Body of pancreas (tissue), 4 donors: ENCODE measurements around the gene SARS1. TPM values are rescaled to one million over a fixed set of nuclear protein-coding genes. Genes with fewer than 3 reads are reported as not detected.

Experiments used
- ATAC-seq: fragments of 150-250 bp; one replicate; pipeline ENCODE4 v1.9.1; 2016
- DNase-seq, 4 donors: peaks; one replicate each; pipeline ENCODE4 v3.0.0-alpha.2; 2019
- H3K27ac ChIP-seq, 4 donors: fragments of 200-600 bp; sonication (generic); 1 replicate in 3 of 4; 2 replicates in 1 of 4; pipeline versions ENCODE4 v1.5.1 to v1.6.1; 2016 to 2019; ENCODE audit warnings: mild to moderate bottlenecking in 1 of 4, mixed read lengths in 1 of 4, moderate library complexity in 1 of 4
- H3K27me3 ChIP-seq, 2 donors: fragments of 200-600 bp; sonication (generic); one replicate each; pipeline ENCODE4 v1.6.0; 2016; ENCODE audit warnings: mild to moderate bottlenecking in 1 of 2
- H3K36me3 ChIP-seq, 2 donors: fragments of 200-600 bp; sonication (generic); replicated peaks in 1 of 2; 2 replicates each; pipeline ENCODE4 v1.5.1; 2016; ENCODE audit warnings: low read depth in 2 of 2; ENCODE audit not compliant: insufficient read depth in 1 of 2
- H3K4me1 ChIP-seq: fragments of 200-600 bp; sonication (generic); one replicate; pipeline ENCODE4 v1.6.0; 2016
- H3K4me3 ChIP-seq, 2 donors: fragments of 200-600 bp; sonication (generic); 1 replicate in 1 of 2; 2 replicates in 1 of 2; pipeline ENCODE4 v1.5.1; 2016 to 2019
- H3K9me3 ChIP-seq, 3 donors: fragments of 200-600 bp; sonication (generic); 1 replicate in 2 of 3; 2 replicates in 1 of 3; pipeline ENCODE4 v1.5.1; 2016
- CTCF ChIP-seq, 7 experiments: fragments of 450-650 bp in 4 of 7; fragments of 200-600 bp in 3 of 7; sonication (generic) in 3 of 7; IDR thresholded peaks; one replicate each; pipeline ENCODE4 v1.5.1; 2016 to 2019; ENCODE audit warnings: antibody characterized with exemption in 7 of 7
- POLR2A ChIP-seq, 3 donors: fragments of 450-650 bp; IDR thresholded peaks; one replicate each; pipeline ENCODE4 v1.6.1; 2016; ENCODE audit warnings: antibody characterized with exemption in 3 of 3, mild to moderate bottlenecking in 2 of 3
- WGBS, 2 donors: methylation state at CpG; one replicate each; pipeline ENCODE4 v1.1.5; 2017; 5-methylcytosine and 5-hydroxymethylcytosine counted together
- intact Hi-C: fragments of 100-400 bp; cut with DNase I; formaldehyde crosslinking; loops from one replicate; pipeline ENCODE4 v1.15.1; 2023
- total RNA-seq, 2 donors: library from RNA; depleted of rRNA; stranded (reverse); fragments of >200 nt; gene quantifications; one replicate each; pipeline ENCODE4 v1.1.0, GENCODE V29; 2016

Gene SARS1
- total RNA-seq, 2 donors from 2014 or later: 65.3 to 123 TPM

- peaks cover 21% of the 10 kb centered on the region for H3K4me1 ChIP-seq
- no peak overlapping the region for H3K4me3 ChIP-seq
- H3K9me3 ChIP-seq: no peaks in the 10 kb centered on the region
- ATAC-seq: no peak
- DNase-seq: no peak
- no peaks in the 10 kb centered on the region for H3K27me3 ChIP-seq
- H3K27ac ChIP-seq: no peak overlapping the region
- intact Hi-C loops: no loop called here
- TF ChIP-seq POLR2A (IDR thresholded peaks at IDR 0.05) (no peak), CTCF (IDR thresholded peaks at IDR 0.05) (no peak)
- WGBS, 2 donors: 85% methylated on average over 5 of the region's 5 CpGs
- H3K36me3 ChIP-seq: no peaks in the 10 kb centered on the region
Observed at GRCh38 chr1:109256971-109257681, 43.4 kb downstream of the SARS1 start.

DNA sequence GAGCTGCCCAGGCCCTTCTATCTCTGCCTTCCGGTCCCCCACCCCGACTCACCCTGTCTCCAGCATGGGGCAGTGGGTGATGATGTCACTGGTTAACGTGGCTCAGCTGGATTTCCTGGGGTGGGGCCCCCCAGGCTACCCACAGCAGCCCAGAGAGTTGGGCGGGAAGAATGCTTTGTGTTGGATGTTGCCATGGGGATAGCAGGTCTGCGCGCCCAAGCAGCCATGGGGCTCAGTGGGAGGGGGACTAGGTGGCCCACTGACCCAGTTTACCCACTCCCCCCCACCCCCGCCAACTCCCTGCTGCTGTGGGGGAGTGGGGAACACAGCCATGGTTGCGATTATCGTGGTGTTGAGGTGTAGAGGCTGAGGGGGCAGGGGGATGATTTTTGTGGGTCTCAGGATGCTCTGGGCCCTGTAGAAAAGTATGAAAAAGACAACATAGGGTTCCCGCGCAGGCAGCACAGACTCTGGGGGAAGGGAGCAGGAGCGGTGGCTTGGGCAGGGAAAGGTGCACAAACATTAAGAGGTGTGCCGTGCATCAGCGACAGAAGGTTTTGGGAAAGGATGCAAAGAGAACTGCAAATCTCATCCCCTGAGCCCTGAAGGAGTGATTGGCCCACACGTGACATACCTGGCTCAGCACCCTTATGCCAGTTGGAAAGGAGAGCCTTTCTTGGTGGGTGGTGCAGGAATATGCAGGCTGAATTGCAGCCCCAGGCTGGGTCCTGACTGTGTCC lies 44.1 kb downstream of the SARS1 start:
- TF ChIP-seq CTCF (IDR thresholded peaks at IDR 0.05) (no peak), POLR2A (IDR thresholded peaks at IDR 0.05) (no peak)
- 75 to 87% methylated on average over 10 to 15 of the region's 15 CpGs for WGBS, 2 donors
- intact Hi-C loops: no loop called here
- DNase-seq (no peak), ATAC-seq (no peak)
- no peak overlapping the region for H3K4me3 ChIP-seq
- H3K27me3 ChIP-seq: no peaks in the 10 kb centered on the region
- no peaks in the 10 kb centered on the region for H3K9me3 ChIP-seq
- H3K4me1 ChIP-seq: peaks cover 21% of the 10 kb centered on the region
- no peaks in the 10 kb centered on the region for H3K36me3 ChIP-seq
- H3K27ac ChIP-seq: no peak overlapping the region

DNA sequence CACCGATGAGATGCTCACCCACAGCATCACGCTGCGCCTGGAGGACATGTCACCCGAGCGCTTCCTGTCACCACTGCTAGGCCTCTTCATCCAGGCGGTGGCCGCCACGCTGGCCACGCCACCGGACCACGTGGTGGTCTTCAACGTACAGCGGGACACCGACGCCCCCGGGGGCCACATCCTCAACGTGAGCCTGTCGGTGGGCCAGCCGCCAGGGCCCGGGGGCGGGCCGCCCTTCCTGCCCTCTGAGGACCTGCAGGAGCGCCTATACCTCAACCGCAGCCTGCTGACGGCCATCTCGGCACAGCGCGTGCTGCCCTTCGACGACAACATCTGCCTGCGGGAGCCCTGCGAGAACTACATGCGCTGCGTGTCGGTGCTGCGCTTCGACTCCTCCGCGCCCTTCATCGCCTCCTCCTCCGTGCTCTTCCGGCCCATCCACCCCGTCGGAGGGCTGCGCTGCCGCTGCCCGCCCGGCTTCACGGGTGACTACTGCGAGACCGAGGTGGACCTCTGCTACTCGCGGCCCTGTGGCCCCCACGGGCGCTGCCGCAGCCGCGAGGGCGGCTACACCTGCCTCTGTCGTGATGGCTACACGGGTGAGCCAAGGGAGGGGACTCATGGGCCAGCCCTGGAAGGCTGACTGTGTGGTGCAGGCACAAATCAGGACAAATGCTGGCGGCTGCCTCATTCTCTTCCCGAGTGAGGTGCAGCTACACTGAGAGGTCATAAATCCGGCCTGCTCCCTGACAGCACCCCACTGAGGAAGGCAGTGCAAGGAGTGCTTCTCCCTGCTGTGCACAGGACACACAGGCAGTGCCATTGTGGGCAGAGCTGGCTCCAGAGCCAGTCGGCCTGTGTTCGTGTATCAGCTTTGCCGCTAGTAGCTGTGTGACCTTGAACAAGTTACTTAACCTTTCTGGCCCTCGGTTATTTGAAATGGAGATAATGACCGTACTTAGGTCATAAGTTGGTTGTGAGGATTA lies 45.1 kb downstream of the SARS1 start:
- peaks cover 13% of the 10 kb centered on the region for H3K4me1 ChIP-seq
- H3K4me3 ChIP-seq: no peak overlapping the region
- no peak for DNase-seq
- TF ChIP-seq POLR2A (IDR thresholded peaks at IDR 0.05) (no peak), CTCF (IDR thresholded peaks at IDR 0.05) (no peak)
- H3K27me3 ChIP-seq: no peaks in the 10 kb centered on the region
- WGBS, 2 donors: 79 to 84% methylated on average over 31 to 43 of the region's 69 CpGs
- H3K27ac ChIP-seq: no peak overlapping the region
- intact Hi-C loops: no loop called here
- no peak for ATAC-seq
- H3K36me3 ChIP-seq: no peaks in the 10 kb centered on the region
- H3K9me3 ChIP-seq: no peaks in the 10 kb centered on the region

DNA sequence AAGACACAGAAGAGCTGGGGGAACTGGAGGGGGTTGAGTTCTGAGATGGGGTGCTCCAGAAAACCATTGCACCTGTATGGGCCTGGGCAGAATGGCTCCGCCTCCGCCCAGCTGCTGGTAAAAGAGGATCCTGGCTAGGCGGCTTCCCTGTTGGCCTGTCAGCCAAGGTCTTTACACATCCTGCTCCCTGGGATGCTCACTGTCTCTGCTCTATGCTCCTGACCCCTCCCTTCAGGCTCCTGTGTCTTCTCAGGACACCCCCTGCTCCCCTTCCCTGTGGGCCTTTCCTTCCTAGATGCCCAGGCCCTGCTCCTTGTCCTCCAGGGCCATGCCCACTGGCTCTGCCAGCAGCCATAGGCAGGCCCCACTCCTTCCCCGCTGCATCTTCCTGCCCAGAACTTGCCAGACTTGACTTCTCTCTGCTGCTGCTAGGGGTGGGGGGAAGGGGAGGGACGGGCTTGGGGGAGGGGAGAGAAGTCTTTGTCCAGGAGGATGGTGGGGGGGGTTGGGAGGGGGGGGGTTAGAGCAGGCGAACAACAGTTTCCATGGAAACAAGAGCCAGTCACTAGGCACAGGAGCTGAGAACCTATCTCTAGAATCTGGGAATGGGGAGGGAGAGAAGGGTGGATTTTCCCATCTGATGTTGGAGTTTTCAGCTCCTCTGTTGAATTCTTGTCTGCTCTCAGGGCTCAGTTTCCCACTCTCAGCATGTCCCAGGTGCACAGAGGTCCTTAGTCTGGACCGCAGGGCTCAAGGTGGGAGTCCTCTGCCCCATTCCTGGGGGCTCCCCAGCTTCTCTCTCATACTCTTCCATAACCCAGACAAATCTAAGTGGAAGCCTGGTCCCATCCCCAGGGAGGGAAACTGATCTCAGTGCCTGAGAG lies 46.2 kb downstream of the SARS1 start:
- 82 to 94% methylated on average over 7 of the region's 7 CpGs for WGBS, 2 donors
- H3K4me3 ChIP-seq: no peak overlapping the region
- H3K36me3 ChIP-seq: no peaks in the 10 kb centered on the region
- no peaks in the 10 kb centered on the region for H3K27me3 ChIP-seq
- no peak overlapping the region for H3K27ac ChIP-seq
- TF ChIP-seq POLR2A (IDR thresholded peaks at IDR 0.05): no peak
- TF ChIP-seq CTCF (IDR thresholded peaks at IDR 0.05): no peak
- H3K9me3 ChIP-seq: no peaks in the 10 kb centered on the region
- H3K4me1 ChIP-seq: peaks cover 2% of the 10 kb centered on the region
- intact Hi-C loops: loop anchor here (10.0 kb wide), 1 partner anchor 425 kb away; no protein-coding TSS in a partner anchor
- ATAC-seq: no peak
- DNase-seq: no peak
